GM21381 (cell line): ENCODE data around the gene NARF.

Source experiments
- ATAC-seq: cut with Tn5 transposase; IDR thresholded peaks from one replicate; pipeline ENCODE4 v1.9.1; 2021; ENCODE audit warnings: mild to moderate bottlenecking, moderate library complexity; ENCODE audit not compliant: unreplicated experiment

Gene NARF

GRCh38 chr17:82470065-82470464 is 11.5 kb downstream of the NARF start:
- ATAC-seq: no peak

DNA sequence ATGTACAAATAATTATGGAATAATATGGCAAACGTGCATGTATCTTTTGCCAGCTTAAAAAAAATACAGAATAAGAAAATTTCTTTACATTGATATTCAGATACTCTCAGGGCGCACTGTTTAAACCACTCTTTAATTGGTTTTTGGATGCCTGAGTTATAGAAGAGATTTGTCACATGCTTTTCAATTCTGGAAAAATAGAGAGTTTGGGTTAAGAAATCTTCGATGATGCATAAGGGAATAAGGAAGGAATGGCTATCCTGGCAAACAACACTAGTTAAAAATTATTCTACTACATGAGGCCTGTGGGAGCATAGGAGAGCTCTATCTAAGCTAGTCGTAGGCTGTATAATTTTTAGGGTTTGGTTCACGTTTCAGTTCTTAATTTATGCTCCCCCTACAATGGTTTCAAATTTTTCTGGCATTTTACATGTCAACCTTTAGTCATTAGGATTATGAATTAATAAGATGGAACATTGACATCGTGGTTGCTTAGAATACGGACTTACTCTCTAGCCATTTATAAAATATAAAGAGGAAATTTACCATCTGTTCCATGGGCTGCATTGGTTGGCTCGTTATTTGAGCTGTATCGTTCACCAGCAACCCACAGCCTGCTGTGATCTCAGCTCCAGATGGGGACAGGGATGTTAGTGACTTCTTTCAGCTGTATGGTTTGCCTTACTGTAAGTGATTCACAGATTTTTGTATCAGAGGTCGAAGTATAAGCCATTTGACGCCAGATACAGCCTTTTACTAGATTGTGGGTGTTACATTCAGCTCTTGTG is 15.9 kb downstream of the NARF start:
- ATAC-seq: no peak

DNA sequence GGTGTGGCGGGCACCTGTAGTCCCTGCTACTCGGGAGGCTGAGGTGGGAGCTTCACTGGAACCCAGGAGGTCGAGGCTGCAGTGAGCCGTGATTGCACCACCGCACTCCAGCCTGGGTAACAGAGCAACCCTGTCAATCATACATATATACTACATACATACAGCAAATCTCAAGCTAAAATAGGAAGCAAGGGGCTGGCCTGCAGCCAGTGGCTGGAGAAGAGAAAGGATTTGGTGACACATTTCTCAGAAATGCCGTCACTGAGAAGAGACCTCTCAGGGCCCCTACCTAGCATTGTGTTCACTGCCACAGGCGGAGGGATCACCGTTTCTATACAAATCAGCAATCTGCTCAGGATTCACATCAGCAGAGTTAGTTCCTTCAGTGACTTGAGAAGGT is 16.9 kb downstream of the NARF start:
- ATAC-seq: no peak

DNA sequence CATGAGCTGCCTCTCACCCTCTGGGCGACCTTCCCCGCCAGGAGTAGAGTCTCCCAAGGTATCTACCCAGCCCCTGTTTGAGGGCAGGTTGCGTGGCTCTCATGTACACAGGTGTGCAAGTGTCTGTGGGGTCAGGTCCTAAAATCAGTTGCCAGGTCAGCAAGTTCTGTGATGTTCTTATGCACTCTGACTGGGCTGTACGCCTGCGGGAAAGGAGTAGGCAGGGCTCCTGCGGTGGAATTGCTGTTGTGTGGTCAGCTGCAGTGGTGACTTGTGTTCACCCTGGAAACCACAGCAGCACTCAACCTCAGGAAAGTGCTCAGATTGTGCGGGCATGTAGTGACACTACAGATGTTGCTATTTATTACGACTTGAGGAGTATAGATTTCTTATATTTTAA is 19.4 kb downstream of the NARF start:
- ATAC-seq: no peak

- no peak for ATAC-seq
Observed at GRCh38 chr17:82479602-82480001, 21.1 kb downstream of the NARF start.

DNA sequence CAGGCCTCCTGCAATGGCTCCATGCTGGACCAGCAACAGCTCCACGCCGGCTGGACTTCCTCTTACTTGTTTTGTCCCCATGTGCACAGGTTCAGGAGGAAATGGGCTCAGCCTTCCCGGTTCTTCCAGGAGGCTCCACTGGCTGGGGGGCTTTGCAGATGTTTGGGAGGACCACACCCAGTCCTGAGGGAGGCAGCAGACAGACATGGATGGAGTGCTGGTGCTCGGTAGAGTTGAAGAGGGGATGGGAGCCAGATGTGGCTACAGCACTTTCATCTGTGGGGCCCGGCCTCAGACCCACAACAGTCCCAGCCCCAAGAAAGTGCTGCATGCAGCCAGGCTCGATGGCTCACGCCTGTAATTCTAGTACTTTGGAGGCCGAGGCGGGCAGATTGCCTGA is 21.8 kb downstream of the NARF start:
- ATAC-seq: no peak

DNA sequence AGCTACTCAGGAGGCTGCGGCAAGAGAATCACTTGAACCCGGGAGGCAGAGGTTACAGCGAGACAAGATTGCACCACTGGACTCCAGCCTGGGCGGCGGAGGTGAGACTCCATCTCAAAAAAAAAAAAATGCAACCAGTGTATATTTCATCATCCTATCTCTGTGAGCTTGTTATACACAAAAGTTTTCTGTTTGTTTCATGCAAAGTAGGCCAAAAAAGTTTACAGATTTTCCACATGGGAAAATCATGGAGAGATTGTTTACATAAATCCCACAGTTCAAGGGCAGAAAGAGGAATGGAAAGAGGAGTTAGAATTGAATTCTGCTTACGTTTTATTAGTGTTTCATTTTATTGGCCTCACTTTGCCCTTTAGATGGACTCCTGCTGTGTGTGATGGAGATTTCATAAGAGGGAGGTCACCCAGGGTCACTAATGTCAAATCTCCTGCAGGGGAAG is 24.7 kb downstream of the NARF start:
- no peak for ATAC-seq

DNA sequence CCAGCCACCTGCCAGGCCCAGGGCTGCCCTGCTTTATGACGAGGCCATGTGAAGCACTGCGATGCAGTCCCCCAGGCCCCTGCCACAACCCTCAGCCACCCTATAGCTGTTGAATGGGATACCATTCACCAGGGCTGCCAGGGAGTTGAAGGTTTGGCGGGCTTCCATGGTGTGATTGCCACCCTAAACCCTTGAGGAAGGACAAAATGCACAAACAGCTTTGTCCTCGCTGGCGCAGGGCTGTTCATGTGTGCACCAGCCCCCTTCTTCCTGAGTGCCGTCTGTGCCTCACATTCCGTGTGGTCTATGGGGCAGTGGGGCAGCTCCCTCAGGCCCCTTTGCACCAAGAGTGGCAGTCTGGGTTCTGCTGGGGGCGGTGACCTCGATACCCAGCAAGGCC is 25.3 kb downstream of the NARF start:
- no peak for ATAC-seq

DNA sequence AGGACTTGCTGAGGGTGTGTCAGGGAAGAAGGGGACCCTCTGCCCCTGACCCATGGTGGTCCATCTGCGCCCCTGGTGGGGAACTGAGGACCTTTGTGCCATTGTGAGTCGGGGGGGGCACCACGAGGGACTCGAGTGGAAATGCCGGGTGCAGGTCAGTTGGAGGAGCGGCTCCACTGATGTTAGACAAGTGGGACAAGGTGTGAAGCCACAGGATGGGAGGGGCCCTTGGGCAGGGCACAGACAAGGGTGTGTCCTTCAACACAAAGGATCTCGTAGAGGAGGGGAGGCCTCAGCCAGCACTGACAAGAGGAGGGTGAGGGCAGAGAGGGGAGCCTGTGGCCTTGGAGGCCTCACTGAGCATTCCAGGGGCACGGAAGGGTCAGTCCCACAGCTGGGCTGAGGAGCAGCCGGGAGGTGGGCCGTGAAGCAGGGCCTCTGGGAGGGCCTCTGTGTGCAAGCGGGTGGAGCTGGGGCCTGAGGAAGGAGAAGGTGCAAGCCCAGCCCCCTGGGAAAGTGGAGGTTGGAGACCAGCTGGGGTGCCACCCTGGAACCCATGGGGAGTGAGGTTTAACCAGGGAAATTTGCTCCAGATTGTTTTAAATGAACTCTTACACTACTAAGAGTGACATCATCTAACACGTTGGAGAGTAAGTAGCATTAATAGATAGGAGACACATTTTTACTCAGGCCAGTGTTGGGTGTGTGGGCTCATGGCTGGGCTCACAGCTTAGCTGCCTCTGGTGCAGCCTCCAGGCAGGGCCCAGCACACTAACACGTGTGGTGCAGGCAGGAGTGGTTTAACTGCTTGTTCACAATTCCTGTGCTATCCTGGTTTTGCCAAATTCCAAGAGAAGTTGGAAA is 27.9 kb downstream of the NARF start:
- ATAC-seq: no peak

DNA sequence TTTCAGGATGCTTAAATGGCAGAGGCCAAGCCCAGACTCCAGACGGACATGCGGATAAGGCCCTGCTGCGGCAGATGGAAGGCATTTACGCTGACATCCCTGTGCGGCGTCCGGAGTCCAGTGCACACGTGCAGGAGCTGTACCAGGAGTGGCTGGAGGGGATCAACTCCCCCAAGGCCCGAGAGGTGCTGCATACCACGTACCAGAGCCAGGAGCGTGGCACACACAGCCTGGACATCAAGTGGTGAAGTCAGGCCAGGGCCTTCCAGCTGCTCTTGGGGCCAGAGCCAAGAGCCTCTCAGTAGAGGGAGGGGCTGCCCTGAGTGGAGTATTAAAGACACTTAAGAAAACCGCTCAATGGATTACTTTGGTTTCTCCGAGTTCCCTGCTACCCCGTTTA is 29.4 kb downstream of the NARF start:
- ATAC-seq: no peak

GRCh38 chr17:82489117-82489516 is 30.6 kb downstream of the NARF start:
- ATAC-seq: no peak

- no peak for ATAC-seq
Observed at GRCh38 chr17:82489851-82490511, 31.4 kb downstream of the NARF start.

DNA sequence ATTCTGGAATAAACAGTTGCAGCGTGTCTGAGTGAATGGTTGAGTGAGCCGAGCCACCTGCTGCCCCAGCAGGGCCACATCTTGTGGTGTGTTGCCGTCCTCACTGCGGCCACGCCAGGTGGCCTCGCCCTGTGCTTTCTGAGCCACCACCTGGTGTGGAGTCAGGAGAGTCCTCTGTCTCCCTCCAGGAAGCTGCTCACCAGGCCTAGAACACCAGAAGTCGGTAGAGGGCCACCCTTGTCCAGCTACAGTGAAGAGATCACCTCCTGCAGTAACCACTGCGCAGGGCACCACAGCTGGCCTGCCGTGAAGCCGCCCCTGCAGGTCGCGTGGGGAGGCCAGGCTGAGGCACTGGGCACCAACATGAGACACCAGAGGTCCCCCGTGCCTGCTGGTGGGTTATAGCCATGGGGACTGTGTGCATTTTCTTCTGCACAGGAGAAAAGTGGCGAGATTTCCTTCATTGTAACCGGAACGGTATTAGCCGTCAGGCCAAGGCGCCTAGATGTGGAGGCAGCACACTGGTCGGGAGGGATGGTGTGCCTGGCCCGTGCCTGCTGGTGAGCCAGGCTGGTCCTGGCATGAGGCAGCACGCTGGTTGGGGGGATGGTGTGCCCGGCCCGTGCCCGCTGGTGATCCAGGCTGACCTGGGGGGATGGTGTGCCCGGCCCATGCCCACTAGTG is 32.1 kb downstream of the NARF start:
- no peak for ATAC-seq

- no peak for ATAC-seq
Observed at GRCh38 chr17:82491196-82491530, 32.6 kb downstream of the NARF start.

- ATAC-seq: no peak
Observed at GRCh38 chr17:82491533-82491932, 33.0 kb downstream of the NARF start.

DNA sequence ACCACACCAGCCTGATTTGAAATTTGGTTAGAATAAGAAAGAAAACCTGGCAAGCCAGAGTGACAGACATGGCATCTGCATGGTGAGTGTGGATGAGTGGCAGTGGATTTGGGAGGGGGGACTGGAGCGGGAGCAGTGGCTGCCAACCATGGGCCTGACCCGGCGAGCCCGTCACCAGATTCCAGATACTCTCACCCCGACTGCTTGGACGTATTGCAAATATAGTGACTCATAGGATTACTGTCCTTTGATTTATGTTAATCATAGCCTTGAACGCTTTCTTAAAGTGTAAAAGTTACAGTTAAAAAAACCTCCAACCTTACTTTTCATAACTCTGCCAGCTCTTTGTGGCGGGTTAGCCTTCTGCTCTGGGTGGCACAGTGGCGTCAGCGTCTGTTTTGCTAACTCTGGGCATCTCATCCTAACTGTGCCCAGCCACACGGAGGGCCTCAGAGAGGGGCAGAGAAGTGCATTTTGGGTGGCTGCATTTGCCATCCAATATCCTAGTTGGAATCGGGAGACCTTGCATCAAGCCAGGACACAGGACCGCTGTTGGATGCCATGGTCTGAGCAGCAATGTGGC is 34.2 kb downstream of the NARF start:
- ATAC-seq: no peak

- ATAC-seq: no peak
Observed at GRCh38 chr17:82493226-82493781, 34.8 kb downstream of the NARF start.

DNA sequence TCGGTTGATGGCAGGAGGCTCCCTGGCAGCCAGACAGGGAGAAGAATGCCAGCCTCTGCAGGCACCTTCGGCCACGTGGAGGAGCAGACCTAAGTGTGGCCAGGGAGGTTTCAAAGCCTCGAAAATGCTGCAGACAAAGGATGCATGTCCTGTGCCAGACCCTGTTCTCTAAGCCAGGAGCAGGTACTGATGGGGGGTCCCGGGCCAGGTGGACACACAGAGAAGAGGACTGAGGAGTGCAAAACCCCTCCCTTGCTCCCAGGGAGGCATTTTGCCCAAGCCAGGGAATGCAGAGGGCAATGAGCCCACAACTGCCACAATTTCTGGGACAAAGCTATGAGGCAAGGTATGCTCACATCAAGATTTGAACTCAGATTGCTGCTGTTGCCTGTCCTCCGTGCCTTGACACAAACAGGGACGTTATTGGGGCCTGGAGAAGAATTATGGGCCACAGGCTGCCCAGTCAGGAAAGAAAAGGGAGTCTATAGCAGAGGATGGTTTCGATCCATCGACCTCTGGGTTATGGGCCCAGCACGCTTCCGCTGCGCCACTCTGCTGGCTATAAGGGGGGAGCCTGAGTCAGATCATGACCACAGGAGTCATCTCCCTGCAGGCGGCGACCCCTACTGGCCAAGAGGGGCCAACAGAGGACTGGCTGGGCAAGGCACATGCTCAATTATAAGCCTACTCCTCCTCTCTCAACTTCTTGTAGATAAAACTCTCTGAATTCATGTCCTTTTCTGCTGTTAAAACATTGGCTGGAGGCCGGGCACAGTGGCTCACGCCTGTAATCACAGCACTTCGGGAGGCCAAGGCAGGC is 35.9 kb downstream of the NARF start:
- peak; percentile 49 for ATAC-seq

- no peak for ATAC-seq
Observed at GRCh38 chr17:82495844-82496528, 37.4 kb downstream of the NARF start.
